Erythroblast (primary cell): Measurements from ENCODE around the gene CNIH3.

Source experiments
- GATA1 ChIP-seq: IDR thresholded peaks from 2 replicates; pipeline ENCODE4 v1.6.1; 2011; ENCODE audit warnings: low read depth, mild to moderate bottlenecking, control low read depth, low read length, moderate library complexity
- POLR2A ChIP-seq: IDR thresholded peaks from 2 replicates; pipeline ENCODE4 v1.6.1; 2011; ENCODE audit warnings: mild to moderate bottlenecking, low read length

DNA sequence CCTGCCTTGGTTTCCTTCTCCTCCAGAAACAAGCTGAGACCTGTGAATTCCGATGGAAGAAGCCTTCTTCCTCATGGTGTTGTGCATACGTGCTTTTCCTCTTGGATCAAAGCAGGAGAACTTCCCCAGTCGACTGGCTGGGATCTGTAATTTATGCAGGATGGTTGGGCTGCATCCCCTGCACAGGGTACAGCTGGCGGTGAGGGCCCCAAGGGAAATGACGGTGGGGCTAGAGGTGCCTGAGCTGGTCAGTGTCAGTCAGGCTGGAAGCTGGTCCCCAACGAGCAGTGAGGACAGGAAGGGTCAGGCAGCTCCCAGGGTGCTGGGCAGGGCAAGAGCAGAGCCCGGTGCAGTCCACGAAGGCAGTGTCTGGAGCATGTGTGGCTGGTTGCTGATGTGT, 106.7 kb downstream of the CNIH3 start:
- TF ChIP-seq POLR2A: no peak
- TF ChIP-seq GATA1: no peak
